HL-60 (cell line): ENCODE results near the gene MYO3B.

Experiments used
- GABPA ChIP-seq: IDR thresholded peaks from 2 replicates; pipeline ENCODE4 v1.6.1; 2012; ENCODE audit warnings: low read depth
- POLR2AphosphoS5 ChIP-seq: IDR thresholded peaks from 2 replicates; pipeline ENCODE4 v1.6.1; 2012; ENCODE audit warnings: low read depth
- REST ChIP-seq: IDR thresholded peaks from 2 replicates; pipeline ENCODE4 v1.6.1; 2012; ENCODE audit warnings: low read depth; ENCODE audit not compliant: insufficient replicate concordance
- SPI1 ChIP-seq: IDR thresholded peaks from 2 replicates; pipeline ENCODE4 v1.6.1; 2012; ENCODE audit warnings: low read depth, mild to moderate bottlenecking, borderline replicate concordance
- TF ChIP-seq, protein P1 (sequence below): IDR thresholded peaks from one replicate; pipeline ENCODE4 v1.5.1; 2011; ENCODE audit warnings: low read length, control low read depth, inconsistent platforms; ENCODE audit not compliant: insufficient read depth

DNA sequence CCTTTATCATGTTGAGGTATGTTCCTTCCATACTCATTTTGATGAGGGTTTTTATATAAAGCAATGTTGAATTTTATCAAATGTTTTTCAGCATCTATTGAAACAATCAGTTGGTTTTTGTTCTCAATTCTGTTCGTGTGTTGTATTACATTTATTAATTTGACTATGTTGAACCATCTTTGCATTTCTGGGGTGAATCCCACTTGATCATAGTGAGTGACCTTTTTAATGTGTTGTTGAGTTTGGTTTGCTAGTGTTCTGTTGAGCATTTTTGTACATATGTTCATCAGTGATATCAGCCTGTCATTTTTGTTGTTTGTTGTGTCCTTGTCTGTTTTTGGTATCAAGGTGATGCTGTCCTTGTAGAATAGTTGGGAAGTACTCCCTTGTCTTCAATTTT is 110.9 kb downstream of the MYO3B start:
- TF ChIP-seq, protein P1, sequence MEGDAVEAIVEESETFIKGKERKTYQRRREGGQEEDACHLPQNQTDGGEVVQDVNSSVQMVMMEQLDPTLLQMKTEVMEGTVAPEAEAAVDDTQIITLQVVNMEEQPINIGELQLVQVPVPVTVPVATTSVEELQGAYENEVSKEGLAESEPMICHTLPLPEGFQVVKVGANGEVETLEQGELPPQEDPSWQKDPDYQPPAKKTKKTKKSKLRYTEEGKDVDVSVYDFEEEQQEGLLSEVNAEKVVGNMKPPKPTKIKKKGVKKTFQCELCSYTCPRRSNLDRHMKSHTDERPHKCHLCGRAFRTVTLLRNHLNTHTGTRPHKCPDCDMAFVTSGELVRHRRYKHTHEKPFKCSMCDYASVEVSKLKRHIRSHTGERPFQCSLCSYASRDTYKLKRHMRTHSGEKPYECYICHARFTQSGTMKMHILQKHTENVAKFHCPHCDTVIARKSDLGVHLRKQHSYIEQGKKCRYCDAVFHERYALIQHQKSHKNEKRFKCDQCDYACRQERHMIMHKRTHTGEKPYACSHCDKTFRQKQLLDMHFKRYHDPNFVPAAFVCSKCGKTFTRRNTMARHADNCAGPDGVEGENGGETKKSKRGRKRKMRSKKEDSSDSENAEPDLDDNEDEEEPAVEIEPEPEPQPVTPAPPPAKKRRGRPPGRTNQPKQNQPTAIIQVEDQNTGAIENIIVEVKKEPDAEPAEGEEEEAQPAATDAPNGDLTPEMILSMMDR: no peak
- TF ChIP-seq SPI1 (no peak), POLR2AphosphoS5 (no peak), GABPA (no peak), REST (no peak)
